OCI-LY7 (cell line): ENCODE data around the gene CD79A. TPM values are rescaled to one million over a fixed set of nuclear protein-coding genes. Genes with fewer than 3 reads are reported as not detected.
A peak's percentile ranks its signal among the peaks of the same experiment; 100 is the strongest.

Source experiments
- BruUV-seq: library from RNA; stranded (reverse); fragments of 400-500 nt; replicated peaks from 2 replicates; lab custom pipeline; 2021; lab: Mats Ljungman, UMichigan
- CTCF ChIA-PET: fragments of 300-600 bp; sonication (Branson Sonifier 250); formaldehyde crosslinking; loops from one replicate; lab custom pipeline; 2022; ENCODE audit warnings: antibody characterized with exemption; ENCODE audit not compliant: unreplicated experiment; lab: Charles Lee
- POLR2A ChIA-PET: fragments of 300-600 bp; sonication (Branson Sonifier 250); formaldehyde crosslinking; loops from one replicate; lab custom pipeline; 2022; ENCODE audit warnings: antibody characterized with exemption; lab: Charles Lee
- DNase-seq: peaks from one replicate; pipeline ENCODE4 v3.0.0-alpha.2; 2015; ENCODE audit warnings: low spot score
- H2AFZ ChIP-seq: fragments of 200-600 bp; sonication (generic), shearing (Covaris generic); 2 replicates; pipeline ENCODE4 v1.6.1; 2014; ENCODE audit warnings: mild to moderate bottlenecking, antibody characterized with exemption, low read length, moderate library complexity
- H3K27ac ChIP-seq: fragments of 200-600 bp; sonication (generic); 2 replicates; pipeline ENCODE4 v1.5.1; 2014; ENCODE audit warnings: mixed run types, low read depth, mild to moderate bottlenecking, moderate library complexity, low read length, inconsistent platforms; ENCODE audit not compliant: poor library complexity, severe bottlenecking
- H3K36me3 ChIP-seq: fragments of 200-600 bp; sonication (generic); 2 replicates; pipeline ENCODE4 v1.6.1; 2014; ENCODE audit warnings: mild to moderate bottlenecking, antibody characterized with exemption, low read length, moderate library complexity, mixed read lengths; ENCODE audit not compliant: insufficient read depth
- H3K4me1 ChIP-seq: fragments of 200-600 bp; sonication (generic); 2 replicates; pipeline ENCODE4 v1.5.1; 2014; ENCODE audit warnings: mild to moderate bottlenecking, low read length; ENCODE audit not compliant: insufficient read depth, poor library complexity, severe bottlenecking
- H3K4me2 ChIP-seq: fragments of 200-600 bp; sonication (generic); 2 replicates; pipeline ENCODE4 v1.6.1; 2014; ENCODE audit warnings: mild to moderate bottlenecking, low read length
- H3K4me3 ChIP-seq: fragments of 200-600 bp; sonication (generic); 2 replicates; pipeline ENCODE4 v1.5.1; 2014; ENCODE audit warnings: mild to moderate bottlenecking, low read depth, low read length; ENCODE audit not compliant: poor library complexity, severe bottlenecking
- H3K79me2 ChIP-seq: fragments of 200-600 bp; sonication (generic); 2 replicates; pipeline ENCODE4 v1.6.1; 2016; ENCODE audit warnings: low read depth, mild to moderate bottlenecking, low read length, moderate library complexity, mixed read lengths; ENCODE audit not compliant: insufficient read depth
- H3K9me2 ChIP-seq: fragments of 200-600 bp; sonication (generic); 2 replicates; pipeline ENCODE4 v1.6.1; 2016; ENCODE audit warnings: mild to moderate bottlenecking, low read length, mixed read lengths; ENCODE audit not compliant: insufficient read depth
- H3K9me3 ChIP-seq: fragments of 200-600 bp; sonication (generic); 2 replicates; pipeline ENCODE4 v1.6.1; 2014; ENCODE audit warnings: mild to moderate bottlenecking, mixed run types, low read length, mixed read lengths
- H4K20me1 ChIP-seq: fragments of 200-600 bp; sonication (generic); 2 replicates; pipeline ENCODE4 v1.6.1; 2014; ENCODE audit warnings: mild to moderate bottlenecking, antibody characterized with exemption, low read length, moderate library complexity, mixed read lengths; ENCODE audit not compliant: insufficient read depth
- CTCF ChIP-seq: fragments of 200-600 bp; sonication (generic); conservative IDR thresholded peaks from 2 replicates; pipeline ENCODE4 v1.5.1; 2014; ENCODE audit warnings: mild to moderate bottlenecking, antibody characterized with exemption, low read length, moderate library complexity, mixed read lengths
- EZH2phosphoT487 ChIP-seq: fragments of 200-600 bp; sonication (generic); IDR thresholded peaks from 2 replicates; pipeline ENCODE4 v1.6.1; 2018; ENCODE audit warnings: low read depth, borderline replicate concordance, mild to moderate bottlenecking, mixed run types, antibody characterized with exemption, low read length, moderate library complexity, mixed read lengths
- intact Hi-C: fragments of 100-400 bp; cut with micrococcal nuclease; formaldehyde crosslinking; loops from one replicate; pipeline ENCODE4 v1.10.0; 2022; ENCODE audit not compliant: unreplicated experiment
- total RNA-seq, 2 experiments: library from RNA; depleted of rRNA in 1 of 2; stranded (reverse); fragments of >200 nt in 1 of 2; shearing (Covaris generic) in 1 of 2; gene quantifications; 2 replicates each; pipeline ENCODE4 v1.2.3, GENCODE V29; 2014 to 2022

CD79A gene
- total RNA-seq, 2 experiments from 2014 or later, result 1,094 to 1,195 TPM

GRCh38 chr19:41861846-41862245 lies 15.2 kb upstream of the CD79A start:
- H3K4me3 ChIP-seq, result peak overlapping the region; percentile 96

GRCh38 chr19:41862445-41862986 lies 14.6 kb upstream of the CD79A start:
- peaks cover 70% of the 10 kb centered on the region for H3K36me3 ChIP-seq
- no TSS peak for BruUV-seq
- no peak for DNase-seq

More at GRCh38 chr19:41861846-41862245, 15.2 kb upstream of the CD79A start:
- H2AFZ ChIP-seq, result no peak overlapping the region
- intact Hi-C loops, result loop anchor here (10.0 kb wide), 1 partner anchor 423 kb away; no protein-coding TSS in a partner anchor
- H3K36me3 ChIP-seq, result peaks cover 63% of the 10 kb centered on the region
- BruUV-seq, result no TSS peak
- peak overlapping the region; percentile 85 for H3K27ac ChIP-seq
- H4K20me1 ChIP-seq, result peaks cover 44% of the 10 kb centered on the region
- no peaks in the 10 kb centered on the region for H3K9me2 ChIP-seq
- peaks cover 78% of the 10 kb centered on the region for H3K4me1 ChIP-seq
- peak overlapping the region; percentile 98 for H3K4me2 ChIP-seq
- H3K79me2 ChIP-seq, result peaks cover 65% of the 10 kb centered on the region
- no peaks in the 10 kb centered on the region for H3K9me3 ChIP-seq
- ChIA-PET POLR2A (no interaction called here), CTCF (no interaction called here)
- TF ChIP-seq EZH2phosphoT487 (no peak), CTCF (no peak)
- no peak for DNase-seq

More at GRCh38 chr19:41862445-41862986, 14.6 kb upstream of the CD79A start:
- peak overlapping the region; percentile 98 for H3K4me2 ChIP-seq
- H2AFZ ChIP-seq, result no peak overlapping the region
- TF ChIP-seq CTCF (no peak), EZH2phosphoT487 (no peak)
- no peaks in the 10 kb centered on the region for H3K9me3 ChIP-seq
- H3K9me2 ChIP-seq, result no peaks in the 10 kb centered on the region
- H4K20me1 ChIP-seq, result peaks cover 44% of the 10 kb centered on the region
- peaks cover 72% of the 10 kb centered on the region for H3K79me2 ChIP-seq
- H3K27ac ChIP-seq, result peak overlapping the region; percentile 85
- ChIA-PET POLR2A (interaction anchor here (0.6 to 0.7 kb wide), 2 partner anchors 10 to 12 kb away, joined by 3 to 4 read pairs; no protein-coding TSS in a partner anchor), CTCF (no interaction called here)
- peaks cover 80% of the 10 kb centered on the region for H3K4me1 ChIP-seq
- H3K4me3 ChIP-seq, result peak overlapping the region; percentile 96
- intact Hi-C loops, result loop anchor here (10.0 kb wide), 1 partner anchor 422 kb away; no protein-coding TSS in a partner anchor
